ENCODE results near the gene NAA40.
A peak's percentile ranks its signal among the peaks of the same experiment; 100 is the strongest.
"Not testable (repeated sequence)": the region's sequence is repeated elsewhere in the genome, so short reads cannot be mapped to it uniquely, and the experiment has no call there.

NAA40 gene

DNA sequence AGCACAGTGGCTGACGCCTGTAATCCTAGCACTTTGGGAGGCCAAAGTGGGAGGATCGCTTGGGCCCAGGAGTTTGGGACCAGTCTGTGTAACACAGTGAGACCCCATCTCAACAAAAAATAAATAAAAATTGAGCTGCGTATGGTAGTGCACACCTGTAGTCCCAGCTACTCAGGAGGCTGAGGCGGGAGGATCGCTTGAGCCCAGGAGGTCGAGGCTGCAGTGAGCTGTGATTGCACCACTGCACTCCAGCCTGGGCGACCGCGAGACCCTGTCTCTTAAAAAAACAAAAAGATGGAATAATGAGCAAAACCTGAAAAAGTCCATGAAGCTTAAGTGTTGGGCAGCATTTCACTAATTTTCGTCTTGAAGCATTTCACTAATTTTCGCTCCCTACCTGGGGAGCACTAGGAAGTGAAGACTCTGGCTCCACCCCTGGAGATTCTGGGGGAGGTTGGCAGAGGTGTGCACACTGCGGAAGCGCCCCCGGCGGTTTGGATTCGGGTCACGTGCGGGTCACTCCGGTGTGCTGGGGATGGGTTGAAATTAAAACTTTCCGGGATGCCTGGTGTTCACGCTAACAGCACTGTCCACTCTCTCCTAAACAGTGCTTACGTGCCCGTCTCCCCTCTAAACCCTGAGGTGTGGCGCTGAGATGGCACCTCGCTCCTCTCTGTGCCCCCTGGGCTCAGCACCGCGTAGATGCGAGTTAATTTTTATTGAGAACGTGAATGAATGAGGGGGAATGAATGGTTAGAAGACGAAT is 906 bp upstream of the NAA40 start:
- no peak for DNase-seq

DNA sequence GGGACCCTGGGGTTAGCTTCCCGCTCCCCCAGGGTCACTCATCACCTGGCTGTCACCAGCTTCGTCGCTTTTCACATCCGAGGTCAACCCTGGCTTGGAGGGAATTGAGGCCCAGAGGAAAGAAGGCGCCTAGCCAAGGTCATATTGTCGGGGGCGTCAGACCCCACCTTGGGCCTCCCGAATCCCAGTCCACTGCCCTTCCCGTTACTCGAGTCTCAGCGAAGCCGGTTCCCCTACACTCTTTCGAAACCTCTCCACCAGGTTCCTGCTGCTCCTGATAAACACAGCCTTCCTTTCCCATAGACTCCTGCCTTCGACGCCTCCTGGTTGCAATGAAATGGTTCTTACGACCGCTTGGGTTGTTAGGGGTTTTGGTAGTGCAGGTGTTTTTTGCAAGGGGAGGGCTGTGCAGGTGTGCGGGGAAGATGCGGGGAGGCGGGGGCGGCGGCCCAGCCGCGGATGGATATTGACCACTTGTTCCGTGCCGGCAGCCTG is 642 bp downstream of the NAA40 start:
- peak in 1 of 56 donors; percentile 18 for DNase-seq

DNA sequence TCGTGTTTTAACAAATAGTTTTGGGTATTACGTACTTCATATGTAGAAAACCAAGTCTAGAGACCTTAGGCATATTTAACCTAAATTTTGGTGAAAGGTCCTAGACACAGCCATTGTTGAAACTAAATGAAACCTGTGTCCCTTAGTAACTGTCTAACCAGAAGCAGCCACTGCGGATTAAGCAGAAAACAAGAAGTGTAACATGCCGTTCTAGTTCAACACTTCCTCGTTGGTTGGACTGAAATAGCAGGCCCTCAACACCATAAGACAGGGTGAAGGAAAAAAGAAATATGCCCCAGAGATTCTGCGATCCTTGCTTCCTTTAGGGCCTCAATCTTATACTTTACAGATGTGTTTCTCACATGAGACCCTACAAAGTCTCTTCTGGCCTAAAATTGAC is 2.0 kb downstream of the NAA40 start:
- DNase-seq = no peak

DNA sequence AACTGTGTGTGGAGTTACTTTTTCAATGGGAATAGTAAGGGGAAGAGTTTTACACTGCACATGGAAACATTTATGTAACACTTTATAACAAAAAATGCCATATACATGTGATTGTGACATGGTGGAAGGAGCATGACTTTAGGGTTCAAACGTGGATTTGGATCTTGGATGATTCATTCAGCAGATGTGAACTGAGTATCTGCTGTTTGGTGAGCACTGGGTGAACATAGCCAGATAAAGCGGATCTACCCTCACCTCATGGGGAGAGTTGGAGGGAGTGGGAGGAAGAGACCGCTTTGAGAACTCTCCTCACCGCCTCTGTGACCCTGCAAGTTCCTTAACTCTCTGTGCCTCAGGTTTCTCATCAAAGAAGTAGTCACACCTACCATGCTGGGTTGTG is 3.1 kb downstream of the NAA40 start:
- DNase-seq = no peak

DNA sequence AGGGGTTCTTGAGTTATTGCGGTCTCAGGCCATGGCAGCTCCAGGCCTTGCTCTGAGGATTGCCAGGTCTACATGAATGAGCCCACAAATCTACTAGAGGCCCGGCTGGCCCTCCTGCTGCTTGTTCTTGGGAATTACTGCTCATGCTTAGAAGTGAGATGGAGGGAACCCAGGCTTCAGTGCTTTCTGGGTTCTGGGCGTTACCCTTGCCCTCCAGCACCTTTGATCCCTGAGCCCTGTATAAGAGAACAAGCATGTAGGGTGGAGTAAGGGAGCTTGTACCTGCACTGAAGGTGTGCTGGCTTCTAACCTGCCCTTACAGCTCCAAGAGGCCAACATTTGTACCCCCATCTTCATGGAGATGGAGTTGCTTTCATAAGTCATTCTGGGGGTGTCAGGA is 4.0 kb downstream of the NAA40 start:
- DNase-seq = no peak

DNA sequence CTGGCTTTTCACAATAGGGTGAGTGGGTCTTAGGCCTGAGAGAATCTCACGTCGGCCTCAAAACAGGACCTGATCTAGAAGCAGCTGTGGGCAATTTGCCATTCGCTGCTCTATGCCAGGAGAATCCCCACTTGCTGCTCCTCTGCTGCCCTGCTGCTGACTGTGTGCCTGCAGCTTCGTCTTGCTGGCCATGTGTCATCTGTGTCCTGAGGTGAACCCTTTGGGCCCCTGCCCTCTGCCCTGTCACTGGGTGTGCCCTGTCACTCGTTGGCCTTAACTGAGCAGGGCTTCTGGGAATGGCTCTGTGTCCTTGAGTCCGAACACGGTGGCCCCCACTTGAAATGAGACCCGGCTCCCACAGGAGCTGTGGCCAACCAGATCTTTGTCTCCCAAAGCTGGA is 6.2 kb downstream of the NAA40 start:
- DNase-seq = peak in 4 of 56 donors; percentile 9 to 22 (median 14)

DNA sequence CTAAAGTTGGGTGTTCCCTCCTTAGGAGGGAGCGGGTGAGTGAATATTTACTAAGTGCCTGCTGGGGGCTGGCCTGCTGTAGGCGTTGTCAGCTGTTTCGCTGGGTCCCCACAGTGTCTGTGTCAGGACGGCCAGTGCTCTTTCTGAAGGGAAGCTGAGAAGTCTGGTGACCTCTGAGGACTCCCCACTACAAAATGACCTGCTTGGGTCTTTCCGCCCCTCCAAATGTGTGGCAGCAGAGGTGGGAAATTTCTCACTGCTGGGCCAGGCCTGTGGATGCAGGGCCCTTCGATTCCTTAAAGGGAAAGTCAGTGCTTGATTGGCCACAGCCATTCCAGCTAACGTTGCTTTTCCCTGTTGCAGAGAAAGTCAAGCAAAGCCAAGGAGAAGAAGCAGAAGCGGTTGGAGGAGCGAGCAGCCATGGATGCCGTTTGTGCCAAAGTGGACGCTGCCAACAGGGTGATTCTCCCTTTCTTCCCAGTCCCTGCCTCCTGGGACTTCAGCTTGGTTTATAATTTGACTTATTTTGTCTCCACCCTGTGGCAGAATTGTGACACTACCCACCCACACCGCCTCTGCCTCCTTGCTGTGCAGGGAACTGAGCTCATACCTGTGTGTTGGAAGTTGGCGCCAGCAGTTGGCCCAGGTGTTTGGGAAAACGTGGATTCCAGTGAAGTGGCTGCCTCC is 6.8 kb downstream of the NAA40 start:
- peak in 51 of 56 donors; percentile 8 to 83 (median 52) for DNase-seq

DNA sequence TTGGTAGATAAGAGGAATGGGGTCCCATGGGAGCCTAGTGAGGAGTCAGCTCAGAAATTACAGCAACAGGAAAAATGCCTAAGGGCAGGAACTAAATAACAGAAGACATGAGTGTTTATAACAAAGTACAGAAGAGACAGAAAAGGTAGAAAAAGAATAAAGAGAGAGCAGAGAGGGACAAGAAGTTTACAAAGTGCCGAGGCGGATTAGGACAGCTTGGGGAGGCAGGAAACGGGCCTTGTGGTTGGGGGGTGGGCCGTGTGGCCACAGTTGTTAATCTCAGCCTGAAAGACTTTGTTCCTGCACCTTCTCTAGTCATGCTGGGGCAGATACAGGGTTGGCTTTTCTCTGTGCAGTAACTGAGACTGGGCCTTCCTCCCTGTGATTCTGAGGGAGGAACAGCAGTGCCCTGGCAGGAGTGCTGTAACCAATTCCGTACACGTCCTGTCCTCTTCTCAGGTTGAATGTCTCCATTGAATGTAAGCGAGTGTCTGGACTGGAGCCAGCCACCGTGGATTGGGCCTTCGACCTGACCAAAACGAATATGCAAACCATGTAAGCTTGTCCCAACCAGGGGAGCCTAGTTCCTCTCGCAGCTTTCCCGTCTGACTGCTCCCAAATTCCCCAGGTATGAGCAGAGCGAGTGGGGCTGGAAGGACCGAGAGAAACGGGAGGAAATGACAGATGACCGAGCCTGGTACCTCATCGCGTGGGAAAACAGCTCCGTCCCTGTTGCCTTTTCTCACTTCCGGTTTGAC is 13.2 kb downstream of the NAA40 start:
- no peak for DNase-seq

DNA sequence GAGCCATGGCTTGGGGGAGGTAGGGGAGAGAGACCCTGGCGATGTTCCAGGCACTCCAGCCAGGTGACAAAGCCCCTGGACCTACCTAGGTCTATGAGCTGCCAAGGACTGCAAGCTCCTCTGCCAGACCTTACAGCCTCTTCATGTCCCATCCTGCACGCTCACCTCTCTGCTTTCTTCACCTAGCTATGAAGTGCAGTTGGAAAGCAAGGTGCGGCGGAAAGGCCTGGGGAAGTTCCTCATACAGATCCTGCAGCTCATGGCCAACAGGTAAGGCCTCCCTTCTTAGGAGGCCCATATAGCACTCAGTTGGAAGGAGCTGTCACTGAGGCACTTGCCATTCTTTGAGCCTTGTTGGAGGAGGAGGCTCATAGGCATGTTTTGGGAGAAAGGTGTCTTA is 13.8 kb downstream of the NAA40 start:
- no peak for DNase-seq

DNA sequence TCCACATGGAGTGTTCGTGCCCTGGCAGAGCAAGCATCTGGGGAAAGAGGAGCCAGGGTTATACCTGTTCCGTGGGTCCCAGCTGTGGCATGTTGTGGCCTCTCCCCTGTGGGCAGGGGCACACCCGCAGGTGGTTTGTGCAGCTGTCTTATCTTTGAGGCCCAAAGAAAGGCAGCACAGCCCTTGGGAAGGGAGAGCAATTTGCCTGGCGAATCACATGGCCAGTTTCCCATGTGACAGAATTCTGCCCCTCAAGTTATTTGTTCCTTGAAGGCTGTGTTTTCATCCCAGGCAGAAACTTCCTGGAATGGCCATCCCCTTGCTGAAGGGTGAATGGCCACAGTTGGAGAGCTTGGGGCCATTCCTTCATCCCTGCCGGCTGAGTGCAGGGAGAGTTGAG is 19.2 kb downstream of the NAA40 start:
- no peak for DNase-seq

DNA sequence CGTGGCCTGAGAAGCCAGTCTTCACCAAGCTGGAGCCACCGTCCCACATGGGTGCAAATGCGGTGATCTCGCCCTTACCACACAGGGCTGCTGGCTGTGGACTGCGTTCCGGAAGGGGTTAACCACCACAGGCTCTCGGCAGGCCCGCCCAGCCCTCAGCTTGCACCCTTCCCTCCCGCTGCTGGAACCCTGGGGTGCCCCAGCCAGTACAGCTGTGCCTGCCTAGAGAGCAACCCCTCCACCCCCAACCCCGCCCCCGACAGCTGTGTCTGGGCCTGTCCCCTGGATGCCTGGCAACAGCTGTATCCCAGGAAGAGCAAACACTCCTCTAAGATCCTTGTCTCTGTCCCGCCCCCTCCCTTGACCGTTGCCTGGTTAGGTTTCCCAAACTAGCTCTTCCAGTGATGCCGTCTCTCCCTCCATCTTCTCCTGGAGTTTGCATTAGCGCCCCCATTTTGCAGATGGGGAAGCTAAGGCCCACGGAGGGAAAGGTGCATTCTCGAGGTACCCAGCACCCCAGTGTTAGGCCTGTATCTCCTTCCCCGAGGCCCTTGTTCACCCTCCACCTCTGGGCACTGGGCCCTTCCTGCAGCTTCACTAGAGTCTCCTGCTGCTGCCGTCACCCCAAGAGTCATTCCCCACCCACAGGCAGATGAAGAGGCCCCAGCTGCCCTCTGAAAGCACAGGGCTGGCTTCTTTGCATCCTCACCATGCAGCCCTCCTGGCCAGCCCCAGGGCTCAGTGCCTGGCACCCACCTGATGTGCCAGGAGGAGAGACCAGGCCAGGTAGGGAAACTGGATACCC is 23.0 kb downstream of the NAA40 start:
- DNase-seq = no peak

DNA sequence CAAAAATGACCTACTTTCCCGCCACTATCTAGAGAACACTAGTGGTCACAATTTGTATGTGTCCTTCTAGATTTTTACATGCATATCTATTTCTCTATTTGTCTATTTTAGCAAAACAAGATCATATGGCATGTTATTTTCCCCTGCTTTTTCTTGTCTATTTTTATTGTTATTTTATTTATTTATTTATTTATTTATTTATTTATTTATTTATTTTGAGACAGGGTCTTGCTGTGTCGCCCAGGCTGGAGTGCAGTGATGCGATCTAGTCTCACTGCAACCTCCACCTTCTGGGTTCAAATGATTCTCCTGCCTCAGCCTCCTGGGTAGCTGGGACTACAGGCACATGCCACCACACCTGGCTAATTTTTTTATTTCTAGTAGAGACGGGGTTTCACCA is 25.1 kb downstream of the NAA40 start:
- not testable (repeated sequence) for DNase-seq

DNA sequence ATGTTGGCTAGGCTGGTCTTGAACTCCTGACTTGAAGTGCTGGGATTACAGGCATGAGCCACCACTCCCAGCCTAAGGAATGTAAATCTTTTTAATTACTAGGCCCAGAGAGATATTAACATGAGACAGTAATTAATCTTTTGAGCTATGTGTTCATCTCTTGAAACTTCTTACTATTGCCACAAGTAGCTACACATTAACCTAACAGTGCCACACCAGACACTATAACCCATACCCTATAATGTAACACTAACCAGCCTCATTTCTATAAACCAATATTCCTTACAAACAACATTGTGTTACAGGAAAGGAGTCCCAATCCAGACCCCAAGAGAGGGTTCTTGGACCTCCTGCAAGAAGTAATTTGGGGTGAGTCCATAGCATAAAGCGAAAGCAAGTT is 27.6 kb downstream of the NAA40 start:
- DNase-seq = no peak

DNA sequence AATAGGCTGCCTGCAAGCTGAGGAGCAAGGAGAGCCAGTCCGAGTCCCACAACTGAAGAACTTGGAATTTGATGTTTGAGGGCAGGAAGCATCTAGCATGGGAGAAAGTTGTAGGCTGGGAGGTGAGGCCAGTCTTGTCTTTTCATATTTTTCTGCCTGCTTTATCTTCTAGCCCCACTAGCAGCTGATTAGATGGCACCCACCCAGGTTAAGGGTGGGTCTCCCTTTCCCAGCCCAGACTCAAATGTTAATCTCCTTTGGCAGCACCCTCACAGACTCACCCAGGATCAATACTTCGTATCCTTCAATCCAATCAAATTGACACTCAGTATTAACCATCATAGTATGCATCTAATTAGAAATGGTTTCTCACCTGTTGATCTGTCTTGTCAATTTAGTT is 30.7 kb downstream of the NAA40 start:
- no peak for DNase-seq

DNA sequence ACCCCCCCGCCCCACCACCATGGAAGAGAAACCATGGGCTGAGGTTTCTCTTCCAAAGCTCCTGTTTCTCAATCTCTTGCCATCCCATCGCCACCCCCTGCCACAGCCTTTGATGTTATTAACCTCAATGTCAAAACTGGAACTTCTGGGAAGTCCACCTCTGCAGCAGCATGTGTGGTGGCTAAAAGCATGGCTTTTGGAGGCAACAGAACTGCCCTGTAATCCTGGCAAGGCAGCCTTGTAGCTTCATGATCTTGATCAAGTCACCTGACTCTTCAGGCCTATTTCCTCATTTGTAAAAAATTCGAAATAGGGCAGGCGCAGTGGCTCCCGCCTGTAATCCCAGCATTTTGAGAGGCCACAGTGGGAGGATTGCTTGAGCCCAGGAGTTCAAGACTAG is 32.1 kb downstream of the NAA40 start:
- DNase-seq = no peak

DNA sequence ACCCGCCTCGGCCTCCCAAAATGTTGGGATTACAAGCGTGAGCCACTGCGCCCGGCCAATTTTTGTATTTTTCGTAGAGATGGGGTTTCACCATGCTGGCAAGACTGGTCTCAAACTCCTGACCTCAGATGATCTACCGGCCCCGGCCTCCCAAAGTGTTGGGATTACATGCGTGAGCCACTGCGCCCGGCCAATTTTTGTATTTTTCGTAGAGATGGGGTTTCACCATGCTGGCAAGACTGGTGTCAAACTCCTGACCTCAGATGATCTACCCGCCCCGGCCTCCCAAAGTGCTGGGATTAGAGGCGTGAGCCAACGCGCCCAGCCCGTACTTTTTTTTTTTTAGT is 35.1 kb downstream of the NAA40 start:
- not testable (repeated sequence) for DNase-seq

DNA sequence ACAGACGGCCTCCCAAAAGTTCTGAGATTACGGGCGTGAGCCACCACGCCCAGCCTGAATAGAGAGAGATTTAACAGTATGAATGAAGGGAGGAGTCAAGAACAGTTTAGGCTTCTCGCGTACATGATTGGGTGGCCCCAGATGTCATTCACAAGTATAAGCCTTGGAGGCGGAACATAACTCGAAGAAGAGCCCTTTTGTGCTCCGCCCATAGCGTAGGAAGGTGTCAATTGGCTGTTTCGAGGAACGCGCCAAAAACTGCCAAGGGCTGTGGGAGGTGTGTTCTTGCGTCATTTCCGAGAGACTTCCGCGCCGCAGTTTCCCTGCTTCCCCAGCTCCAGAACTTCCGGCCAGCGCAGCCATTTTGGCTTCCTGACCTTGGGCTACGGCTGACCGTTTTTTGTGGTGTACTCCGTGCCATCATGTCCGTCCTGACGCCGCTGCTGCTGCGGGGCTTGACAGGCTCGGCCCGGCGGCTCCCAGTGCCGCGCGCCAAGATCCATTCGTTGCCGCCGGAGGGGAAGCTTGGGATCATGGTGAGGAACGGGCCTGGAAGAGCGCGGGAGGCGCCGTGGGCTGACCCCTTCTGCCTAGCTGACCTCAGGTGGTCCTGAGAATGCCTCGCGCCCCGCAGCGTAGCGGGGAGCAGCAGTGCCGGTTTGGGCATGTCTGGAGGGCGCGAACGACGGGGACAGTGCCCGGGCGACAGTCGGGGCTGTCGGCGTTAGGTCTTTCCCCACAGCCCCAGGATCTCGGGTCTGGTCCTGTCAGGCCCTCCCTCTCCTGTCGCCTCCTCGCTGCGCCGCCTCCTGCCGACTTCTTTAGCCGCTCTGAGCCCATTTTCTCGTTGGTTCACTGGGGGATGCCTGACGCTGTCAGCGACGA is 35.7 kb downstream of the NAA40 start, which contains the start of gene COX8A:
TSS of gene COX8A (plus strand) at position 362 of the 885 bp plus-strand sequence. CDS start at position 423, 61 bp downstream.
- peak; percentile 80 to 100 (median 97) for DNase-seq

DNA sequence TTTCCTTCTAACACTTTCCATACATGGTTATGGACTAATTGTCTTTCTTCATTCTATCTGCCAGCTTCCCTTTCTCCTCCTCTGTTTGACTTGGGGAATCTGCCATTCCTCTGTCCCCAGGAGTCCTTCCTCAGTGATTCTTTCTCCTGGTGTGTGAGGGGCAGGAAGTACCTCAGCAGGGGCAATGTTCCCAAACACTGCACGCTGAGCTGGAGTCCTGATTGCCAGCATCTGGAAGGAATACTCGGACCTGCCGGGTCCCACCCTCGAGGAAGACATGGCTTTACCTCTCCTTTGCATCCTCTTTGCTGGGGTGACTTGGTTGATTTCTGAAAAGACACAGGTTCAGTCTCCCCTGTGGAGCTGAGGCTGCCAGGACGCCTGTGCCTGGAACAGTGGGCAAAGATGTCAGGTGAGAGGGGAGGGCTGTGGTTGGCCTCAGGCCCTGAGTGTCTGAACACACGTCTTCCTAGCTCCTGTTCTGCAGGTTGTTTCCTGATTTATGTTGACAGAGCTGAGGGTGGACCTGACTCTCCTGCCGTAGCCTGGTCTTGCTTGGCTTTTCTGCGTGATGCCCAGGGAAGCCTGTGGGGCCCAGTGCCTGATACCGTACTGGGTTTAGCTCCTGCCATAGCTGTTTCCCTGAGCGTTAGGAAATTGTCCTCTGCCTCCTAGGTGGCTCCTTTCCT is 39.9 kb downstream of the NAA40 start:
- DNase-seq = no peak

DNA sequence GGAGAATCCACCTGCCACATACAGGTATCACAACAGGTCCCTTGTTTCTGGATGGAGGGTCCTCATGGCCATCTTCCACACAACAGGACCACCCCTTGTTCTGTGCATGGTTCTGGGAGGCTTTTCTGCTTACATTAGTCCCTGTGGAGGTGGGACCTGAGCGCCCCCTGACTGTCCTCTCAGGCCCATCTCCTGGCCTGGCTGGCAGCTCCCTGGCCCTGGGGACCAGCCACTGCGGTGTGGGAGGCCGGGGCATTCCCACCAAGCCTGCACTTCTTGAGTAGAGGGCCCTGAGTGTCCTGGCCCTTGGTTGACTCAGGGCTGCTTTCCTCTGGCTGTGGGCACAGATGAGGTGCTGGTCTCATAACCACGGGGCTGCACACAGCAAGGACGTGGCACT is 40.6 kb downstream of the NAA40 start:
- no peak for DNase-seq

DNA sequence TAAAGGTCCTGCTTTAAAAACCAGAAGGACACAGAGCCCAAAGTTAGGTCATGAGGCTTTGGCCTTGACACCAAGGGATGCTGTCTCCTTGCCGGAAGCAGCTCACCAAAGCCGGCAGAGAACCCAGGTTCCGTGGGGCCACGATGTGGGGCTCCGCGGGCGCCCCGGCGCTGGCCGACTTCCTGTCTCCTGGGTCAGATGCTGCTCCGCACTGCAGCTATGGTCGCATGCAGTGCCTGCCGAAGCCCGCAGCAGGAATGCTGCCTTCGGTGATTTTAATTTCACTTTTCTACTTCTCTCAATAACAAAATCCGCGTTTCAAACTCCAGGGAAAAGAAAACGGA is 47.0 kb downstream of the NAA40 start:
- peak in 8 of 56 donors; percentile 20 to 62 (median 45) for DNase-seq
